Activated CD8-positive, alpha-beta T cell treated with anti-CD3 and anti-CD28 coated beads for 36 hours (primary cell): Measurements from ENCODE around the gene PSMG2. TPM values are rescaled to one million over a fixed set of nuclear protein-coding genes. Genes with fewer than 3 reads are reported as not detected.

Experiments used
- ATAC-seq: fragments of 200-7000 bp; cut with Tn5 transposase; one replicate; pipeline ENCODE4 v1.10.0; 2021; ENCODE audit warnings: mild to moderate bottlenecking, moderate library complexity
- CTCF ChIA-PET: fragments of 350-600 bp; sonication (Branson Sonifier 250); formaldehyde crosslinking; loops from one replicate; lab custom pipeline; 2021; ENCODE audit warnings: antibody characterized with exemption; lab: Charles Lee
- POLR2A ChIA-PET: fragments of 350-600 bp; sonication (Branson Sonifier 250); formaldehyde crosslinking; loops from one replicate; lab custom pipeline; 2021; ENCODE audit warnings: antibody characterized with exemption; lab: Charles Lee
- DNase-seq: peaks from one replicate; pipeline ENCODE4 v3.0.0-alpha.2; 2020
- H3K27ac Mint-ChIP-seq: one replicate; pipeline ENCODE4 v1.8.0; 2021; ENCODE audit warnings: mild to moderate bottlenecking, mixed read lengths
- H3K27me3 Mint-ChIP-seq: one replicate; pipeline ENCODE4 v1.8.0; 2021; ENCODE audit warnings: mixed read lengths
- H3K36me3 Mint-ChIP-seq: one replicate; pipeline ENCODE4 v1.8.0; 2021; ENCODE audit warnings: low read depth, mixed read lengths
- H3K4me1 Mint-ChIP-seq: one replicate; pipeline ENCODE4 v1.8.0; 2021; ENCODE audit warnings: low read depth, mixed read lengths
- H3K4me3 Mint-ChIP-seq: one replicate; pipeline ENCODE4 v1.8.0; 2021; ENCODE audit warnings: mild to moderate bottlenecking, moderate library complexity, mixed read lengths
- H3K9me3 Mint-ChIP-seq: one replicate; pipeline ENCODE4 v1.8.0; 2021; ENCODE audit warnings: mixed read lengths
- CTCF ChIP-seq: fragments of 200-600 bp; IDR thresholded peaks from one replicate; pipeline ENCODE4 v1.8.0; 2022; ENCODE audit warnings: antibody characterized with exemption, mild to moderate bottlenecking
- intact Hi-C: fragments of 100-400 bp; cut with micrococcal nuclease; formaldehyde crosslinking; loops from one replicate; pipeline ENCODE4 v1.10.0; 2022
- total RNA-seq, 2 experiments: library from RNA; stranded (reverse); gene quantifications; one replicate each; pipeline ENCODE4 v1.2.3, GENCODE V29; 2021

Gene PSMG2
- total RNA-seq, 2 experiments from 2014 or later, result 105 to 113 TPM

- ChIA-PET POLR2A (interaction anchor here (0.7 to 1.5 kb wide), 3 partner anchors 45 to 281 kb away, joined by 3 to 4 read pairs (median 3); partner anchors contain the start of genes AFG3L2 and PSMG2), CTCF (interaction anchor here (2.0 to 4.1 kb wide), 2 partner anchors 251 to 266 kb away, joined by 6 to 36 read pairs; partner anchors contain the start of gene PRELID3A)
- Mint-ChIP-seq H3K27me3 (peaks cover 27% of the 10 kb centered on the region), H3K9me3 (no peaks in the 10 kb centered on the region), H3K4me3 (peak within 1 kb of the TSS; percentile 76), H3K27ac (no peak within 1 kb of the TSS), H3K36me3 (no peaks in the 10 kb centered on the region), H3K4me1 (peaks cover 17% of the 10 kb centered on the region)
- intact Hi-C loops, result loop anchor here (10.0 kb wide), 1 partner anchor 123 kb away; no protein-coding TSS in a partner anchor
- peak; percentile 52 for ATAC-seq
- no peak for TF ChIP-seq CTCF
- DNase-seq, result peak; percentile 33
Measured at GRCh38 chr18:12657684-12658425, 45.0 kb upstream of the PSMG2 start, which contains the start of gene SPIRE1. Gene SPIRE1, minus strand, starts transcription at chr18:12658107. Its CDS starts 241 bp downstream, at chr18:12657866.

- Mint-ChIP-seq H3K9me3 (no peaks in the 10 kb centered on the region), H3K4me3 (peak overlapping the region; percentile 76), H3K4me1 (peaks cover 17% of the 10 kb centered on the region), H3K27me3 (peaks cover 21% of the 10 kb centered on the region), H3K27ac (no peak overlapping the region), H3K36me3 (no peaks in the 10 kb centered on the region)
- peak; percentile 17 for ATAC-seq
- peak; percentile 37 for DNase-seq
- intact Hi-C loops, result loop anchor here (10.0 kb wide), 1 partner anchor 124 kb away; no protein-coding TSS in a partner anchor
- no peak for TF ChIP-seq CTCF
- POLR2A ChIA-PET, result interaction anchor here (0.7 to 1.5 kb wide), 3 partner anchors 45 to 281 kb away, joined by 3 to 4 read pairs (median 3); partner anchors contain the start of genes AFG3L2 and PSMG2
- CTCF ChIA-PET, result interaction anchor here (0.8 to 4.1 kb wide), 15 partner anchors 9 to 291 kb away, joined by 3 to 36 read pairs (median 3); partner anchors contain the start of gene PRELID3A
Measured at GRCh38 chr18:12658426-12659138, 44.3 kb upstream of the PSMG2 start.

GRCh38 chr18:12659904-12660605 lies 42.8 kb upstream of the PSMG2 start:
- peak; percentile 66 for DNase-seq
- H3K4me1 Mint-ChIP-seq, result peaks cover 19% of the 10 kb centered on the region
- H3K36me3 Mint-ChIP-seq, result no peaks in the 10 kb centered on the region
- H3K27ac Mint-ChIP-seq, result no peak overlapping the region
- peak; percentile 52 for ATAC-seq
- H3K9me3 Mint-ChIP-seq, result no peaks in the 10 kb centered on the region
- POLR2A ChIA-PET, result interaction anchor here (0.9 kb wide), 1 partner anchor 335 kb away, joined by 3 read pairs; no protein-coding TSS in a partner anchor
- H3K27me3 Mint-ChIP-seq, result peaks cover 16% of the 10 kb centered on the region
- intact Hi-C loops, result loop anchor here (2.0 to 10.0 kb wide), 2 partner anchors 125 to 269 kb away; no protein-coding TSS in a partner anchor
- H3K4me3 Mint-ChIP-seq, result no peak overlapping the region
- TF ChIP-seq CTCF, result peak; percentile 94
- CTCF ChIA-PET, result interaction anchor here (0.8 to 4.1 kb wide), 15 partner anchors 8 to 293 kb away, joined by 3 to 36 read pairs (median 3); no protein-coding TSS in a partner anchor

- ChIA-PET CTCF (no interaction called here), POLR2A (no interaction called here)
- intact Hi-C loops, result no loop called here
- Mint-ChIP-seq H3K4me3 (no peak overlapping the region), H3K4me1 (peaks cover 6% of the 10 kb centered on the region), H3K36me3 (no peaks in the 10 kb centered on the region), H3K27me3 (no peaks in the 10 kb centered on the region), H3K27ac (no peak overlapping the region), H3K9me3 (no peaks in the 10 kb centered on the region)
- DNase-seq, result no peak
- TF ChIP-seq CTCF, result no peak
- ATAC-seq, result no peak
Measured at GRCh38 chr18:12668041-12668440, 34.8 kb upstream of the PSMG2 start.
